ENCODE data around the gene CTNNBL1.

GRCh38 chr20:37839432-37839827, 145.6 kb downstream of the CTNNBL1 start:
- TF ChIP-seq CTCF (IDR thresholded peaks at IDR 0.05) = no peak
- no peak for TF ChIP-seq POLR2A (IDR thresholded peaks at IDR 0.05)

All from uterus (tissue), 2 donors.